Endothelial cell of umbilical vein (primary cell): ENCODE measurements around the gene SEMA4C.

Experiments
- FOS ChIP-seq: IDR thresholded peaks from 2 replicates; pipeline ENCODE4 v1.6.1; 2011; ENCODE audit warnings: mild to moderate bottlenecking, low read length, moderate library complexity, borderline replicate concordance; ENCODE audit not compliant: insufficient read depth
- MYC ChIP-seq: IDR thresholded peaks from one replicate; pipeline ENCODE4 v1.6.1; 2011; ENCODE audit warnings: mild to moderate bottlenecking, low read depth, low read length
- POLR2A ChIP-seq: IDR thresholded peaks from 2 replicates; pipeline ENCODE4 v1.6.1; 2012; ENCODE audit warnings: low read depth, mild to moderate bottlenecking, control low read depth, low read length
- POLR2AphosphoS5 ChIP-seq: IDR thresholded peaks from 2 replicates; pipeline ENCODE4 v1.6.1; 2012; ENCODE audit warnings: low read depth, mild to moderate bottlenecking, control low read depth, low read length, moderate library complexity; ENCODE audit not compliant: insufficient read depth
- TF ChIP-seq, protein P1 (sequence below), 2 donors: IDR thresholded peaks; 1 replicate in 1 of 2; 2 replicates in 1 of 2; pipeline ENCODE4 v1.5.1; 2011; ENCODE audit warnings: low read length in 2 of 2, mild to moderate bottlenecking in 2 of 2, moderate library complexity in 2 of 2, control low read depth in 1 of 2, inconsistent platforms in 1 of 2, low read depth in 1 of 2; ENCODE audit not compliant: insufficient read depth in 1 of 2; ENCODE audit errors: extremely low read depth in 1 of 2
- TF ChIP-seq, protein P2 (sequence below): IDR thresholded peaks from 2 replicates; pipeline ENCODE4 v1.6.1; 2011; ENCODE audit not compliant: insufficient read depth, insufficient read length

DNA sequence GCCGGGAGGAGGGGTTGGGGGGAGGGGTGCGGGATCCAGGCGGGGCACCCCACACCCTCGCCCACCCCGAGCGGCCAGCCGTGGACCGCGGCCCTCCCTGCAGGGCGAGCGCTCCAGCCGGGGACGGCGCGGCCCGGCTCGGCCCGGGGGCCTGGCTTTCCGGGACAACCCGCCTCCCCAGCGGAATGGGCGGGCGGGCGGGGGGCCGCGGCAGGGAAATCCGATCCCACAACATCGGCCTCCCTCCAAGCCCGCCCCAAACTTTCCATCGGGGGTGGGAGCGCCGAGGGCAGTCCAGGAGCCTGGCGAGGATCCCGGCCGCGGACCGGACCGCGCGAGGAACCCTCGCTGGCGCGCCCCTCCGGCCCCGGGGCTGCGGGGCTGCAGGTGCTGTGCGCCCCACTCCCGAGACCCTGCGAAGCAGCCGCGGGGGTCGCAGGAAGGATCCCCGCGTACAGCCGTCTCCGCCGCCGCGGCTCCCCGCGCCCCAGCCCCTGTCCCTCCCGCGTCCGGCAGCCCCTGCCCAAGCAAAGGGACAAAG lies 529 bp downstream of the SEMA4C start:
- TF ChIP-seq POLR2A (no peak), FOS (no peak), POLR2AphosphoS5 (no peak), MYC (no peak)
- TF ChIP-seq, protein P1, sequence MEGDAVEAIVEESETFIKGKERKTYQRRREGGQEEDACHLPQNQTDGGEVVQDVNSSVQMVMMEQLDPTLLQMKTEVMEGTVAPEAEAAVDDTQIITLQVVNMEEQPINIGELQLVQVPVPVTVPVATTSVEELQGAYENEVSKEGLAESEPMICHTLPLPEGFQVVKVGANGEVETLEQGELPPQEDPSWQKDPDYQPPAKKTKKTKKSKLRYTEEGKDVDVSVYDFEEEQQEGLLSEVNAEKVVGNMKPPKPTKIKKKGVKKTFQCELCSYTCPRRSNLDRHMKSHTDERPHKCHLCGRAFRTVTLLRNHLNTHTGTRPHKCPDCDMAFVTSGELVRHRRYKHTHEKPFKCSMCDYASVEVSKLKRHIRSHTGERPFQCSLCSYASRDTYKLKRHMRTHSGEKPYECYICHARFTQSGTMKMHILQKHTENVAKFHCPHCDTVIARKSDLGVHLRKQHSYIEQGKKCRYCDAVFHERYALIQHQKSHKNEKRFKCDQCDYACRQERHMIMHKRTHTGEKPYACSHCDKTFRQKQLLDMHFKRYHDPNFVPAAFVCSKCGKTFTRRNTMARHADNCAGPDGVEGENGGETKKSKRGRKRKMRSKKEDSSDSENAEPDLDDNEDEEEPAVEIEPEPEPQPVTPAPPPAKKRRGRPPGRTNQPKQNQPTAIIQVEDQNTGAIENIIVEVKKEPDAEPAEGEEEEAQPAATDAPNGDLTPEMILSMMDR (IDR thresholded peaks at IDR 0.05; ENCODE audit: extremely low read depth in 1 of 2, insufficient read depth in 1 of 2, low read depth in 1 of 2, low read length in 2 of 2) = no peak
- TF ChIP-seq, protein P2, sequence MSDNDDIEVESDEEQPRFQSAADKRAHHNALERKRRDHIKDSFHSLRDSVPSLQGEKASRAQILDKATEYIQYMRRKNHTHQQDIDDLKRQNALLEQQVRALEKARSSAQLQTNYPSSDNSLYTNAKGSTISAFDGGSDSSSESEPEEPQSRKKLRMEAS = no peak
